CD4-positive, alpha-beta T cell treated with Interleukin-2 at 100 ng/mL for 4 hours (primary cell): Measurements from ENCODE around the gene ODAD3.
A peak's percentile ranks its signal among the peaks of the same experiment; 100 is the strongest.
"Not testable (repeated sequence)": the region's sequence is repeated elsewhere in the genome, so short reads cannot be mapped to it uniquely, and the experiment has no call there.

Experiments
- DNase-seq: peaks from one replicate; pipeline ENCODE4 v3.0.0-alpha.2; 2020; ENCODE audit warnings: low spot score

Gene ODAD3

GRCh38 chr19:11437955-11438354 lies 3.0 kb upstream of the ODAD3 start:
- no peak for DNase-seq

GRCh38 chr19:11435833-11436313 lies 952 bp upstream of the ODAD3 start:
- DNase-seq = no peak

- no peak for DNase-seq
Observed at GRCh38 chr19:11434703-11435056, 241 bp downstream of the ODAD3 start.

- not testable (repeated sequence) for DNase-seq
Observed at GRCh38 chr19:11433526-11433925, 1.4 kb downstream of the ODAD3 start.

- DNase-seq = no peak
Observed at GRCh38 chr19:11426656-11427055, 8.3 kb downstream of the ODAD3 start.

- no peak for DNase-seq
Observed at GRCh38 chr19:11425719-11426457, 9.0 kb downstream of the ODAD3 start.

- no peak for DNase-seq
Observed at GRCh38 chr19:11423791-11424181, 11.1 kb downstream of the ODAD3 start.

- DNase-seq = no peak
Observed at GRCh38 chr19:11423164-11423790, 11.6 kb downstream of the ODAD3 start.

- peak; percentile 54 for DNase-seq
Observed at GRCh38 chr19:11422163-11423065, 12.5 kb downstream of the ODAD3 start.

- DNase-seq = peak; percentile 6
Observed at GRCh38 chr19:11421371-11422098, 13.4 kb downstream of the ODAD3 start.

- no peak for DNase-seq
Observed at GRCh38 chr19:11420429-11421370, 14.2 kb downstream of the ODAD3 start.

- no peak for DNase-seq
Observed at GRCh38 chr19:11418549-11419506, 16.1 kb downstream of the ODAD3 start, which contains the start of gene RGL3. Gene RGL3, minus strand, starts transcription at chr19:11419314. Its CDS starts 36 bp downstream, at chr19:11419278.

GRCh38 chr19:11418094-11418548 lies 16.8 kb downstream of the ODAD3 start:
- no peak for DNase-seq

GRCh38 chr19:11416346-11417052 lies 18.4 kb downstream of the ODAD3 start:
- no peak for DNase-seq

- DNase-seq = no peak
Observed at GRCh38 chr19:11414544-11414943, 20.4 kb downstream of the ODAD3 start.

GRCh38 chr19:11410682-11411081 lies 24.2 kb downstream of the ODAD3 start:
- DNase-seq = no peak

GRCh38 chr19:11408591-11408990 lies 26.3 kb downstream of the ODAD3 start:
- no peak for DNase-seq

- DNase-seq = not testable (repeated sequence)
Observed at GRCh38 chr19:11406703-11407236, 28.2 kb downstream of the ODAD3 start.
